Raji (cell line): ENCODE results near the gene LY9.

Experiments
- POLR2A ChIP-seq: IDR thresholded peaks from 2 replicates; pipeline ENCODE4 v1.6.1; 2011; ENCODE audit warnings: low read depth, low read length, control low read depth; ENCODE audit not compliant: insufficient read depth

LY9 gene

DNA sequence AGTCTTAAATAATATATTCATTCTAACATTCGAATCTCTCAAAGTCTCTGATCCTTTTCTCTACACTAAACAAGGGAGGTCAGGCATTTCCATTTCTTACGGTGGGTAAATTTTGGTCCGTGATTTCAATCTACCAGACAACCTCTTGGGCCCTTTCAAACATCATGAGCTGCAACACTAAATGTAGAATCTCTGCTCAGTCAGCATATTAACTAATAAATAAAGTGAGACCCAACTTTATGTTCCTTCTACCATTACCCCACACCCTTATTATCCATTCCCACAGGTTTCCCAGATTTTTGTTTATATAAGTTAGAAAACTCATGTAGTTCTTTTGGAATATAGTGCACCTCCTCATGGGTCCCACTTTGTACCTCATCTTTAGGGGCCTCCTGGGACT, 32.0 kb upstream of the LY9 start:
- no peak for TF ChIP-seq POLR2A

DNA sequence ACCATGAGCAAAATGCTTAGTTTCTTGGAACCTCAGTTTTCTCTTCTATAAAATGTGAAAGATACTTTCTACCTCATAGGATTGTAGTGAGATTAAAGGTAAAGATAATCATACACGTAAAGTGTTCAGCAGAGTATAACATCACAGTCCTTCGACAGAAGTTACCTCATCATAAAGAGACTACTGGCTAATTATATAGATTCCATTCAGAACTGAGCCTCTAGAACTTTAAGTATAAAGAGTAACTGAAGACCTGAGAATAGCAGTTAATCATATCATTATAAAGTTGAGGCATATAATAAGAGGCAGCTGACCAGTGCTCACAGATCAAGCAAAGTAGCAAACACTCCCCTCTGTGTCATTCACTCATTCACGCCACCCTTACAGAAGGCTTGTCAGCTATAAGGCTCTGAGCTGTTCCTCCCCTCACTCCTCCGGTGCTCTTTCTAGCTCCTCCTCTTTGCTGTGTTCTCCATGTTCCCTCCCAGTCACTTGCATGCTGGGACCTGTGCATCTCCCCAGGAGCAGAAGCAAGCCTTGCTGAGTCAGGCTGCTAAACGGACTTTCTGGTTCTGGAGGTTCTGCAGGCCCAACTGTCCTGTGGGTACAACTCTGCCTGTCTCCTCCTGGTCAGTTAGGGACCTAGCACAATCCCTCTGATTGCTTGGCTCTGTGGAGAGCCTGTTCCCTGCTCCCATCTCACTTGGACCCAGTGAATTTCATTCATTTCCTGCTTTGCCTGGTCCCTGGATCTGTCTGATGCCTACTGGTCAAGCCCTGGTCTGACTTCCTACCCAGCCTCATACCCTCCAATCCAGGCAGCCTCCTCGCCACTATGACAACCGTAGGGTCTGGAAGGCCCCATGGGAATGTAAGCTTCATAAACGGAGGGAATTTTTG, 28.3 kb upstream of the LY9 start:
- peak; percentile 31 for TF ChIP-seq POLR2A

DNA sequence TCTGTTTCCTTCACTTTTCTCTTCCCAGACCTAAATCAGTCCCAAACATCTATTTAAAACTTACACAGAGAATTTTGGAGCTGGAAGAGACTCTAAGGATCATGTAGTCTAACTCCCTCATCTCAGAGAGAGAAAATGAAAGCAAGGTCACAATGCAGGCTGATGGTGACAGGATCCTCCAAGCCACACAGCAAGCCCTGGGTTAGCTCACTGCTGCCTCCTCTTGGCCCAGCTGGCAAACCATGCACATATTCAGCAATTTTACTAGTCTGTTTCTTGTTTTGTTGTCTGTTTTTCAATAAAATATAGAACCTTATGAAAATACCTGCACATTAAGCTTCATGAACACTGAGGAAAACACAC, 27.7 kb upstream of the LY9 start:
- TF ChIP-seq POLR2A, result no peak

DNA sequence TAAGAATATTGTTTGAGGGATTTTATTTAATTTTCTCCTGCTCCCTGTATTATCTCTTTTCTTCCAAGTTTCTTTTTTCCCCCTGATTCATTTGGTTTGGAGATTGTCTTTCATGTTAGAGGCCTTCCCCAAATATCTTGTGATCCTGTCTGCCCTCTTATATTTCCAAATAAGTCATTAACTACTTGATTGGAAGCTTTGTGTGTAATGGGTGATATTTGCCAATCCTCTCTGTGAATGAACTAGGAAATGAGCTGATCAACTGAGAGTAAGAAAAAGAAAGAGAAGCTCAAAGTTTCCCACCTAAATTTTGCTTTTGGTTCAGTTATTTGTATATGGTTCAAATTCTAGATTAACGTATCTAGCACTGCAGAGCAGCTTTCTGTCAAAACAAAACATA, 23.6 kb upstream of the LY9 start:
- no peak for TF ChIP-seq POLR2A

DNA sequence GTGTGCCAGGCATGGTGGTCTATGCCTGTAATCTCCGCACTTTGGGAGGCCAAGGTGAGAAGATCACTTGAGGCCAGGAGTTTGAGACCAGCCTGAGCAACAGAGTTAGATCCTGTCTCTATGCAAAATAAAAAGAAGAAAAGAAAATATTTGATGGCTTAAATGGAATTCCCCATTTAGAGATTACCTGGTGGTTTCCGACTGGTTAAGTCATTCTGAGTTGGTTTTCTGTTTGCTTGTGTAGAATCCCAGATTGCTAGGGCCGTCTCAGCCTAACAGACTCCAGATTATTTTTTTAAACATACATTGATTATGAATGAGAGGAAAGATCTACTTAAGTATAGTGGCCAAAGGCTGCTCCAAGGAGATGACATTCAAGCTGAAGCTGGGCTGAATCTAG, 22.9 kb upstream of the LY9 start:
- no peak for TF ChIP-seq POLR2A

DNA sequence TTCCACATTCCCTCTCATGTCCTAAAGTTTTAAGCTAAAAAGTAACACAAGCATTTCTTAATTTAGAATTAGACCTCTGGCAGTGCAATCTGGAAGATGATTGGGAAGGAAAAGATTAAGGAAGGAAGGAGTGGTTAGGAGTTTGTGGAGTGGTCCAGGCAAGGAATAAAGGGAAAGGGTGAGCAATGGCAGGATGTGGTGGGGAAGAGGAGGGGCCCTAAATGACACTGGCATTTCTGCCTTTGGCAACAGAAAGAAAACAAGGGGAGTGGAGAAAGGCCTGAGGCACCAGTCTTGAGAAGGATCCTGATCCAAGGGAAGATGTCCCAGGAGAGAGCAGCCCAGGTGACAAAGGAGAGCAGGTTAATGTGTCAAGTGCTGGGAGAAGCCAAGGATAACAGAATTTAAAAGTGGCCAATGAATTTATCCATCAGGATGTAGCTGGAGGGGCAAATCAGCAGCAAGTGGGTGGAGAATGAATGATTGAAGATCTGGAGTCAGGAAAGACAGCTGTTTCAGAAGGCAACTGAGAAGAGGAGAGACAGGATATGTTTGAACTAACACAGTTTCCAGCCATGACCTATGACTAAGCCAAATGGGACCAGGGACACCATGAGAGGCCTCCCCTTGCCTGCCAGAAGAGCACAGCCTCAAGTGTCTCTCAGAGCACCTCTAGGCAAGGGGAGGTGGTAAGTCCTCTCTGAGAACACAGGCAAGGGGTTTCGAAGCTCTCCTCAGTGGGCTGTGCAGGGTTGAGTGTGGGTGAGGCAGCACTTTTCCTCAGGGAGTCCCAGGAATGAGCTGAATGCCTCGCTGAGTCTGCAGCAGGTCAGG, 20.9 kb upstream of the LY9 start:
- no peak for TF ChIP-seq POLR2A

DNA sequence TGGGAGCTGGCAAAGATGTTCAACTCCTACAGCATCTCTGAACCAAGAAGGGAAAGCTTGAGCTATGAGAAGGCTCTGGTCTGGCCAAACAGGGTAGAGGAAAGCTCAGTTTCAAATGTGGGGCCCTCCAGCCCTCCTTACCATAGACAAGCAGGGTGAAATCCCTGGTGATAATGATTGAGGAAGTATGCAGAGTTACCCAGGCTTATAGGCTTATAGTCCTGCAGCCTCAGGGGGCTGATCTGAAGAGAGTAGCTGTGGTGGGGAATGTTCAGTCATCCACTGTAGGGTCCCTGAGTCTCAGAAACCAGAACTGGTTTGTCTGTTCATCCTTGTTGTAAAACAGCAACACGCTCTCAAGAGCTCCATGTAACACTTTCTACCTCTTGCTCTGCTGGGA, 19.8 kb upstream of the LY9 start:
- TF ChIP-seq POLR2A, result no peak

DNA sequence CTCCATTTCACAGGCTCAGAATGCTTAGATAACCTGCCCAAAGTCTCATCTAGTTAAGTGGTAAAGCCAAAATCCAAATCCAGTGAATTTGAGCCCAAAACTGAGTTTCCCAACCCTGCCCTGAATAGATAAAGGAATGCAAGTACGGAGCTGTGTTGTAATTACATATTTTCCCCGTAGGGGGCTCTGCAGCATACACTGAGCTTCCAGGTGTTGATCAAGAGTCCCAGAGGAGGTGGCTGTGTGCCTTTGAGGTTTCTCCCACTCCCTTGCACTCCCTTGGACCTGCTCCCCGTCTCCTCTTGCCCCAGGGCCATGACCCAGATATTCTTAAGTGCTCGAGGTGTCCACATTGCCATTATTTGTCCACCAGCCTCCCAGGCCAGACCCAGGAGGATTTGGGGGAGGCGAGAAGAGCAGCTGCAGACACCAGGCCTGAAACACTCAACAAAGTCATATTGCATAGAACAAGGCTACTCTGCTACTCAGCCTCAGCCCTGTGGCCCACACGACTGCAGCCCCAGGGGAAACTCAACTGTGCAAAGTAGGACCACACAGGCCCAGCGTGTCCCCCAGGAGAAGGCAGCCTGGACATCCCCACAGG, 18.4 kb upstream of the LY9 start:
- no peak for TF ChIP-seq POLR2A

DNA sequence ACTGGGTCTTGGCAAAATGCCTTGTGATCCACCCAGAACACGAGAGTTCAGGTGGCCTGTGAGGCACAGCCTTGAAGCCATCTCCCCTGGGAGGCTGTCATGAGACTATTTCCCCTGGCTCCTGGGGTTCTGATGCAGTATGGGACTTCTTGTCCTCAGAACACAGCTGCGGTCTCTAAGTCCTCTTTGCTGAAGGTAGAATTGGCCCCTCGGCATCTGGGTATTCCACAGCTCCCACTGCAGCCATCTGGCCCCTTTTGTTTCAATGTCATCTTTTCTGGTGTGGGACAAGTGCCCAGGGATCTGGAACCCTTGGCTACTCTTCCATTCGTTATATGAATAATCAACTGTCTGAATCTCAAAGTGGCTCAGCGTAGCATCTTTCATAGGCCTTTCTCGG, 17.0 kb upstream of the LY9 start:
- no peak for TF ChIP-seq POLR2A

DNA sequence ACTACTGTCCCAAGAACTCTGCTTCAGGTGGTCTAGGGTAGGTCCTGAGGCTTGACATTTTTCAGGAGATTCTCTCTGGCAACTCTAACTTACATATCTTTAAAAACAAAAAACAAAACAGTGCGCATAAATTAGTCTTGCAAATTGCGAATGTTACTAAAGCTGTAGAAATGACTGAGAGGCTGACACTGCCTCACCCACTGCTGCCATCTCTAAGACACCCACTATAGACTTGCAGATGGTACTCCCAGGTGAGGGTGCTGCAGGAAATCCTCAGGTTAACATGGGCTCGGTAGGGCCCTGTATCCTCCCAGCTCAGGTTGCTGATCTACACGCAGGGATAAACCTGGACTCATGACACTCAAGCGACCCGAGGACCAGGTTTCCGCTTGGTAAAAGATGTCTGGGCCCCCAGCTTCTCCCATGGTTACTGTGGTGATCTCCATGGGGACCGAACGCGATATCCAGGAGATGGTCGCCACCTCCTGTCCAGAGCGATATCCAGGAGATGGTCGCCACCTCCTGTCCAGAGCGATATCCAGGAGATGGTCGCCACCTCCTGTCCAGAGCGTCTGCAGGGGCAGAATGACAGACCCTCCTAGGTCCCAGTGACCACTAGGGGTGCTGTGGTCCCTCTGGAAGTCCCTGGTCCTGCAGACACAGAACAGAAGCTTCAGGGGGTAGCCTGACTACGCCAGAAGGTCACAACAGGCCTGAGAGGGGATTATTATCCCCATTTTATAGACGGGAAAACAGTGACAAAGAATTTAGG, 16.2 kb upstream of the LY9 start:
- TF ChIP-seq POLR2A, result no peak

DNA sequence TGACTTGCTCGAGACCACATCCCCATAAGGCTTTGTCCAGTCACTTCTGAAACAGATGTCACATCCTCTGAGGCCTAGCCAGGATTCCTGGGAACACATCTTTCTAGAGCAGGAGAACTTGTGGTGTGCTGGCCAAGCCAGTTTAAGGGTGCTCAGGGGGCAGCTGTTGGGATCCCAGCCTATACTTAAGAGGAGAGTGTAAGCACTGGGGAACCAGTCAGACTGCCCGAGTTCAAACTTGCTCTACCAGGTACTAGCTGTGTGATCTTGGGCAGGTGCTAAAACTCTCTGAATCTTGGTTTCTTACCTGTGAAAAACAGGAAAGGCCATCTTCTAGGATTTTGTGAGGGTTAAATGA, 15.6 kb upstream of the LY9 start:
- no peak for TF ChIP-seq POLR2A

DNA sequence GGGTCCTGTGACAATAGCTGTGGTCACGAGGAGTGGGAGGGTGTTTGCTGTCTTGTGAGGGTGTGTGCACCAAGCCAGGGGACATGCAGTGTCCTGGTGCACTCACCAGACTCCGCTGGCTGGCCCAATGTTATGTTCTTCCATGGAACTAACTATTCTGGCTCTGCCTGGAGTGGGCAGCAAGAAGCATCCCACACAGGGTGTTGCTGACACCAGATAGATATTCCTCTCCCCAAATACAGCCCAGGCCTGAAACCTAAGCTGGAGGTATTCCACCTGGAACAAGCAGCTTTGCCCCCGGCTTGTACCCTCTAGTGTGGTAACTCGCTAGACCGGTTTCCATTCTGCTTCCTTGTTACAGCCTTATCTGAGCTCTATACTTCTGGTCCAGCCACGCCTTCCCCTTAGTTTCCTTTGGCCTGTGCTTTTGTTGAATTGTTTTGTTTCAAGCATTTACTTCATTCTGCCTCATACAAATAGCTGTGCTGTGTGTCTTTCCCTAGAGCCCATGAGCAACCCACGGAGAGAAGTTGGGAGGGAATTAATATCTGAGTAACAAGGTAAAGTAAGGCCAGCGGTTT, 14.7 kb upstream of the LY9 start:
- no peak for TF ChIP-seq POLR2A

DNA sequence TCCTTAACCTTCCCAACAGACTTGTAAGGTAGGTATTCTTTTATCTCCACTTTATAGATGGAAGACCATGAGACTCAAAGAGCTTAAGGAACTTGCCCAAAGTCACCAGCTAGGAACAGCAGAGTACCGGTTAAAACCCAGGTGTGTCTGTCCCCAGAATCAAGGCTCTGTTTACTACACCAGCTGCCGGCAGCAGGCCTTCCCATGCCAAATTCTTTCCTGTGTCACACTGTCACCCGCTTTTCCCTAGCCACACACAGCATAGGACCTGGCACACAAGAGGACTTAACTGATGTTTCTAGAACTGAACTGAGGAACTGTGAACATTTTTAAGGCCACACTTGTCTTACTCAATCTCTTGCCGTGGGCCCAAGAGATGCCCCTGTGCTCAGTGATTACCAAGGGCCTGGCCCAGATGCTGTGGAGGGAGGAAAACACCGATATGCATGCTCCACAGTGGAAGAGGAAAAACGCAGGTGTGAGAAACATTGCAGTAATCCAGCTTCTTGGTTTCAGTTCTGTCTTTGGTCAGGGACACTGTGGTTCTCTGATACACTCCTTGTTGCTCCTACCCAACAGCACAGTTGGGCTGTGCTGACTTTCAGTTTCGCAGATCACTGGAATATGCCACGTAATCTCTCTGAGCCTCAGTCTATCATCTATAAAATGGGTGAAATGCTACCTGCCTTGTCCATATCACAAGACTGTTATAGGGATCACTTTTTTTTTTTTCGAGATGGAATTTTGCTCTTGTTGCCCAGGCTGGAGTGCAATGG, 13.9 kb upstream of the LY9 start:
- no peak for TF ChIP-seq POLR2A

DNA sequence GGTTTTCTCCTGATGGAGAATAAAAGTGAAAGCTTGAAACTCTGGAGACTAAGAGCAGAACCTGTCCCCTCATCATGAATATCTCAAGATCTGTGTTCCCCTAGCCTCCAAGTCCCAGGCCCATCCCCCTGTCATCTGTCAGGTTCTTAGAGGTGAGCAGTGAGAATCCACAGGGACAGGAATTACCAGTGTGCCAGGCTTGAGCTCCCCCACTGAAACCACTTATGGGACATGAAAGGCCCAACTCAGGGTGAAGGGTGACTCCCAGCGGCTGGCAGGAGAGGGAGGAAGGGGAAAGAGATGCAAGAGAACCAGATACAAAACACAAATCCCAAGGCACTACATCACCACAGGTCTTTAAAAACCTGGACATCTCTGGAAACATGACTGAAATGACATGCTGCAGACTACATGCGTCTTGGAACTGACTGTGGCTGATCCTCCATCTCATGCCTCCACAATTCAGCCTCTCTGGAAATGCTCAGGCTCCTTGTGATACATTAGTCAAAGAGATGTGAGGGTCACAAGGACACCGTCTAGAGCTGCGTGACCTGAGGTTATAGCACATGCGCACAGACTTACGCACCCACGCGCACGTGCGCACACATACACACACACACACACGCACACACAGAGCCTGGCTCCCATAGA, 6.8 kb upstream of the LY9 start:
- no peak for TF ChIP-seq POLR2A
